ENCODE measurements around the gene LAYN.
A peak's percentile ranks its signal among the peaks of the same experiment; 100 is the strongest.

Gene LAYN

GRCh38 chr11:111531687-111532364 lies 8.7 kb upstream of the LAYN start:
- DNase-seq: peak; percentile 14

GRCh38 chr11:111532365-111532709 lies 8.2 kb upstream of the LAYN start:
- DNase-seq: no peak

- no peak for DNase-seq
Observed at GRCh38 chr11:111535281-111535680, 5.2 kb upstream of the LAYN start.

GRCh38 chr11:111537336-111537860 lies 3.1 kb upstream of the LAYN start:
- DNase-seq: no peak

- DNase-seq: no peak
Observed at GRCh38 chr11:111538407-111539114, 2.0 kb upstream of the LAYN start.

GRCh38 chr11:111539426-111540113 lies 950 bp upstream of the LAYN start:
- peak; percentile 74 for DNase-seq

GRCh38 chr11:111540937-111541253 lies 375 bp downstream of the LAYN start:
- peak; percentile 56 for DNase-seq

- DNase-seq: peak; percentile 56
Observed at GRCh38 chr11:111541254-111542061, 938 bp downstream of the LAYN start.

GRCh38 chr11:111542606-111543275 lies 2.2 kb downstream of the LAYN start:
- DNase-seq: peak; percentile 34

GRCh38 chr11:111548525-111548924 lies 8.0 kb downstream of the LAYN start:
- DNase-seq: no peak

GRCh38 chr11:111549196-111549868 lies 8.8 kb downstream of the LAYN start:
- DNase-seq: no peak

GRCh38 chr11:111549869-111550203 lies 9.3 kb downstream of the LAYN start:
- DNase-seq: no peak

GRCh38 chr11:111550258-111550657 lies 9.7 kb downstream of the LAYN start:
- no peak for DNase-seq

- DNase-seq: no peak
Observed at GRCh38 chr11:111554532-111554931, 14.0 kb downstream of the LAYN start.

GRCh38 chr11:111555255-111555654 lies 14.7 kb downstream of the LAYN start:
- DNase-seq: no peak

GRCh38 chr11:111557425-111558111 lies 17.0 kb downstream of the LAYN start:
- DNase-seq: no peak

GRCh38 chr11:111559800-111560464 lies 19.4 kb downstream of the LAYN start:
- DNase-seq: no peak

GRCh38 chr11:111560800-111561199 lies 20.3 kb downstream of the LAYN start:
- DNase-seq: no peak

GRCh38 chr11:111561306-111561705 lies 20.8 kb downstream of the LAYN start:
- no peak for DNase-seq

GRCh38 chr11:111561791-111562325 lies 21.3 kb downstream of the LAYN start:
- no peak for DNase-seq

Measured in NCI-H82 (cell line).